Transverse colon (tissue), 4 donors: ENCODE results near the gene GAMT. TPM values are rescaled to one million over a fixed set of nuclear protein-coding genes. Genes with fewer than 3 reads are reported as not detected.

ENCODE experiments used
- DNase-seq: peaks from one replicate; pipeline ENCODE4 v3.0.0-alpha.2; 2019
- H3K27ac ChIP-seq, 4 donors: fragments of 200-600 bp; sonication (generic); 2 replicates each; pipeline ENCODE4 v1.5.1; 2016 to 2018; ENCODE audit warnings: inconsistent platforms in 4 of 4
- H3K27me3 ChIP-seq: fragments of 200-600 bp; sonication (generic); 2 replicates; pipeline ENCODE4 v1.5.1; 2017; ENCODE audit warnings: inconsistent platforms
- H3K36me3 ChIP-seq, 4 donors: fragments of 200-600 bp; sonication (generic); 2 replicates each; pipeline ENCODE4 v1.5.1; 2017 to 2019; ENCODE audit warnings: inconsistent platforms in 4 of 4
- H3K4me1 ChIP-seq, 4 donors: fragments of 200-600 bp; sonication (generic); 2 replicates each; pipeline ENCODE4 v1.5.1; 2017 to 2020; ENCODE audit warnings: inconsistent platforms in 4 of 4
- H3K4me3 ChIP-seq, 4 donors: fragments of 200-600 bp; sonication (generic); 1 replicate in 1 of 4; 2 replicates in 3 of 4; pipeline versions ENCODE4 v1.5.1 to v1.6.1; 2017 to 2019; ENCODE audit warnings: inconsistent platforms in 4 of 4
- H3K9me3 ChIP-seq, 2 donors: fragments of 200-600 bp; sonication (generic); 2 replicates each; pipeline ENCODE4 v1.5.1; 2017 to 2019; ENCODE audit warnings: inconsistent platforms in 2 of 2
- CTCF ChIP-seq, 5 experiments: fragments of 200-600 bp in 3 of 5; fragments of 450-650 bp in 2 of 5; sonication (generic) in 3 of 5; IDR thresholded peaks; 1 replicate in 2 of 5; 2 replicates in 3 of 5; pipeline ENCODE4 v1.5.1; 2016 to 2017; ENCODE audit warnings: antibody characterized with exemption in 5 of 5, inconsistent platforms in 3 of 5, mild to moderate bottlenecking in 2 of 5, moderate library complexity in 1 of 5
- EP300 ChIP-seq: sonication (generic); formaldehyde crosslinking; IDR thresholded peaks from one replicate; pipeline ENCODE4 v1.6.1; 2017; ENCODE audit warnings: antibody characterized with exemption, low read depth
- POLR2A ChIP-seq: fragments of 450-650 bp; IDR thresholded peaks from one replicate; pipeline ENCODE4 v1.6.1; 2016; ENCODE audit warnings: antibody characterized with exemption, mild to moderate bottlenecking, moderate library complexity
- POLR2AphosphoS5 ChIP-seq, 3 donors: sonication (generic); formaldehyde crosslinking; IDR thresholded peaks; one replicate each; pipeline ENCODE4 v1.6.1; 2016; ENCODE audit warnings: antibody characterized with exemption in 3 of 3
- WGBS, 2 donors: methylation state at CpG; one replicate each; pipeline ENCODE4 v1.1.5; 2018; ENCODE audit warnings: low coverage in 1 of 2; 5-methylcytosine and 5-hydroxymethylcytosine counted together
- in situ Hi-C, 4 donors: fragments of 200-750 bp; cut with MboI; loops; one replicate each; pipeline versions ENCODE4 v1.15.0 to v1.15.1; 2017; ENCODE audit warnings: low sequenced_read_pairs in 3 of 4, low pct_ligation_motif_present in 1 of 4, low pct_unique_long_range_greater_than_20kb in 1 of 4
- intact Hi-C: fragments of 100-400 bp; cut with DNase I; formaldehyde crosslinking; loops from one replicate; pipeline ENCODE4 v1.15.1; 2023; ENCODE audit warnings: low total_unique reads
- total RNA-seq, 4 donors: library from RNA; depleted of rRNA; stranded (reverse); fragments of >200 nt; gene quantifications; one replicate each; pipeline ENCODE4 v1.1.0, GENCODE V29; 2016

The GAMT gene
- total RNA-seq, 4 donors from 2014 or later = 1.4 to 4.4 (median 2.9) TPM

- Histone ChIP-seq H3K9me3 (no peaks in the 10 kb centered on the region), H3K27me3 (no peaks in the 10 kb centered on the region), H3K36me3 (peaks cover 0 to 39% (median 18%) of the 10 kb centered on the region in 4 donors), H3K4me1 (peaks cover 0 to 5% (median 2%) of the 10 kb centered on the region in 4 donors), H3K4me3 (no peak overlapping the region), H3K27ac (no peak overlapping the region)
- DNase-seq = no peak
- TF ChIP-seq EP300 (no peak), POLR2AphosphoS5 (IDR thresholded peaks at IDR 0.05) (no peak), CTCF (IDR thresholded peaks at IDR 0.05) (no peak), POLR2A (no peak)
- intact Hi-C loops (no loop called here), in situ Hi-C loops (no loop called here)
- WGBS, 2 donors = 86 to 87% methylated on average over 1 to 35 of the region's 35 CpGs
These were observed 34.2 kb downstream of the GAMT start for GRCh38 chr19:1366899-1367870.

GRCh38 chr19:1366296-1366695 lies 35.0 kb downstream of the GAMT start:
- WGBS, 2 donors = 90 to 94% methylated on average over 2 to 10 of the region's 10 CpGs
- Histone ChIP-seq H3K4me1 (peaks cover 0 to 14% (median 8%) of the 10 kb centered on the region in 4 donors), H3K9me3 (no peaks in the 10 kb centered on the region), H3K4me3 (no peak overlapping the region), H3K27ac (no peak overlapping the region), H3K36me3 (peaks cover 0 to 37% (median 18%) of the 10 kb centered on the region in 4 donors), H3K27me3 (no peaks in the 10 kb centered on the region)
- no peak for DNase-seq
- no peak for TF ChIP-seq CTCF (IDR thresholded peaks at IDR 0.05)
- no peak for TF ChIP-seq POLR2A
- TF ChIP-seq POLR2AphosphoS5 (IDR thresholded peaks at IDR 0.05) = no peak
- in situ Hi-C loops = no loop called here
- intact Hi-C loops = no loop called here

DNA sequence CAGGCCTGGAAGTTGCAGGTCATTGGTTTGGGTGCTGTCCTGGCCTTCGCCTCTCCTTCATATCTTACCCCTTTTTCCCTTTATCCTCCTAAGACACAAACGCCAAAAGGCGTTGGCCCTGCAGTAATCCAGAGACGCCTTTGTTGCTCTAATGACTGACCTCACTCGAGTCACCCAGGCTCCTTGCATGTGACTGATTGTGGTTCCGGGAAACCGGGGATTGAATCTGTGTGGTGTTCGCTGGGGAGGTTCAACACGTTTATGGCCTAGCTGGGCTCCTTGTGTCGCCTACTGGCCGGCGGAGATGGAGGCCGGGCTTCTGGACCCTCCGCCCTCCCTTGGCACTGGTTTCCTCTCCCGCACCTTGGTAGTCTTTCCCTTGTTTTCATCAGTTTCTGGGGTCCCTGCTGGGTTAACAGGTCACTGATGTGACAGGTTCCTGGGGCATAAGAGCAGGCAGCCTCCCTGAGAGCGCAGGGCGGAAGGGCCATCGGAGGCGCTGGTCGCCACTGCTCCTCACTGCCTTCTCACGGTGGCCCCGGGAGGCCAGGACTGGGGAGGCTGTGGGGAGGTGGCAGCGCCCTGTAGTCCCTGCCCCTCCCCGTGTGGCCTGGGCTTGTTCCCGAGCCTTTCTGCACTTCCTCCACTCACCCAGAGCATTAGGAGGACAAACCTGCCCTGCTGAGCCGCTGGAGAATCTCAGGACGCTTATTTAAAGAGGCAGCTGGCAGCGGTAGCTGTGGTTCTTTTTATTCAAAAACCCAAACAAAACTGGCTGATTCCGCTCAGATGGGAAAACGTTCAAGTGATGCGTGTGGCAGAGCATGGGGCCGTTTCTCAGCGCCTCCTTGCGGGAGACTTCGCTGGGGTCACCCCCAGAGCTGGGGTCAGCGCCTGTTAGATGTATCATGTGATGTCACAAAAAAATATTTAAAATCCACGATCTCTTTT lies 35.7 kb downstream of the GAMT start:
- TF ChIP-seq POLR2AphosphoS5 (IDR thresholded peaks at IDR 0.05) (no peak), EP300 (no peak), POLR2A (no peak)
- in situ Hi-C loops = no loop called here
- Histone ChIP-seq H3K9me3 (no peaks in the 10 kb centered on the region), H3K36me3 (peaks cover 0 to 33% (median 15%) of the 10 kb centered on the region in 4 donors), H3K27ac (no peak overlapping the region), H3K4me1 (peaks cover 2 to 21% (median 13%) of the 10 kb centered on the region in 4 donors), H3K27me3 (no peaks in the 10 kb centered on the region), H3K4me3 (no peak overlapping the region)
- intact Hi-C loops = no loop called here
- no peak for DNase-seq
- 89 to 90% methylated on average over 17 to 37 of the region's 37 CpGs for WGBS, 2 donors

GRCh38 chr19:1364070-1364704 lies 37.2 kb downstream of the GAMT start:
- H3K9me3 ChIP-seq = no peaks in the 10 kb centered on the region
- DNase-seq = no peak
- H3K27ac ChIP-seq = peak overlapping the region in 1 of 4 donors; percentile 18
- H3K27me3 ChIP-seq = no peaks in the 10 kb centered on the region
- no peak for TF ChIP-seq POLR2A
- TF ChIP-seq CTCF (IDR thresholded peaks at IDR 0.05) = peak in 3 of 5 experiments; percentile 14 to 26 (median 18)
- no peak for TF ChIP-seq EP300
- TF ChIP-seq POLR2AphosphoS5 (IDR thresholded peaks at IDR 0.05) = no peak
- H3K4me1 ChIP-seq = peaks cover 6 to 24% (median 16%) of the 10 kb centered on the region in 4 donors
- no peak overlapping the region for H3K4me3 ChIP-seq
- 77 to 79% methylated on average over 7 to 15 of the region's 15 CpGs for WGBS, 2 donors
- in situ Hi-C loops (no loop called here), intact Hi-C loops (no loop called here)
- peaks cover 0 to 31% (median 11%) of the 10 kb centered on the region in 4 donors for H3K36me3 ChIP-seq
